CD8-positive, alpha-beta memory T cell (primary cell): ENCODE data around the gene GRIN3B. TPM values are rescaled to one million over a fixed set of nuclear protein-coding genes. Genes with fewer than 3 reads are reported as not detected.

Source experiments
- CTCF ChIA-PET: fragments of 350-600 bp; sonication (Branson Sonifier 250); formaldehyde crosslinking; loops from one replicate; lab custom pipeline; 2021; ENCODE audit warnings: antibody characterized with exemption; lab: Charles Lee
- POLR2A ChIA-PET: fragments of 350-600 bp; sonication (Branson Sonifier 250); formaldehyde crosslinking; loops from one replicate; lab custom pipeline; 2021; ENCODE audit warnings: antibody characterized with exemption; lab: Charles Lee
- DNase-seq, 5 donors: peaks; one replicate each; pipeline versions ENCODE4 v3.0.0 to v3.0.0-alpha.2; 2020 to 2022; ENCODE audit warnings: mixed read lengths in 1 of 5
- H3K27ac ChIP-seq: one replicate; pipeline ENCODE4 v1.7.0; 2013; ENCODE audit warnings: low read depth, mild to moderate bottlenecking, low read length, moderate library complexity
- H3K27me3 ChIP-seq: 2 replicates; pipeline ENCODE4 v1.7.0; 2013; ENCODE audit warnings: low read length, mild to moderate bottlenecking; ENCODE audit not compliant: insufficient read depth, poor library complexity, severe bottlenecking
- H3K36me3 ChIP-seq: 2 replicates; pipeline ENCODE4 v1.7.0; 2013; ENCODE audit warnings: mild to moderate bottlenecking, low read length, moderate library complexity; ENCODE audit not compliant: insufficient read depth
- H3K4me1 ChIP-seq: 2 replicates; pipeline ENCODE4 v1.7.0; 2013; ENCODE audit warnings: mild to moderate bottlenecking, low read length, moderate library complexity; ENCODE audit not compliant: insufficient read depth
- H3K4me3 ChIP-seq: 2 replicates; pipeline ENCODE4 v1.7.0; 2013; ENCODE audit warnings: mild to moderate bottlenecking, low read length
- H3K9me3 ChIP-seq: 2 replicates; pipeline ENCODE4 v1.7.0; 2013; ENCODE audit warnings: mild to moderate bottlenecking, low read length
- H3K27ac Mint-ChIP-seq, 8 donors: one replicate each; pipeline ENCODE4 v1.8.0; 2020 to 2021; ENCODE audit warnings: mixed read lengths in 8 of 8, mild to moderate bottlenecking in 6 of 8, inconsistent platforms in 3 of 8, moderate library complexity in 3 of 8
- H3K27me3 Mint-ChIP-seq, 2 donors: one replicate each; pipeline ENCODE4 v1.8.0; 2020 to 2021; ENCODE audit warnings: mixed read lengths in 2 of 2, mild to moderate bottlenecking in 1 of 2, moderate library complexity in 1 of 2
- H3K36me3 Mint-ChIP-seq, 3 donors: one replicate each; pipeline ENCODE4 v1.8.0; 2020 to 2021; ENCODE audit warnings: mixed read lengths in 3 of 3, inconsistent platforms in 1 of 3, mild to moderate bottlenecking in 1 of 3
- H3K4me1 Mint-ChIP-seq, 3 donors: one replicate each; pipeline ENCODE4 v1.8.0; 2020 to 2021; ENCODE audit warnings: mixed read lengths in 3 of 3, inconsistent platforms in 1 of 3, mild to moderate bottlenecking in 1 of 3
- H3K4me3 Mint-ChIP-seq, 7 donors: one replicate each; pipeline ENCODE4 v1.8.0; 2020 to 2021; ENCODE audit warnings: mixed read lengths in 7 of 7, mild to moderate bottlenecking in 6 of 7, moderate library complexity in 4 of 7, inconsistent platforms in 2 of 7
- H3K9me3 Mint-ChIP-seq, 5 donors: one replicate each; pipeline ENCODE4 v1.8.0; 2020 to 2022; ENCODE audit warnings: mixed read lengths in 5 of 5, mild to moderate bottlenecking in 3 of 5, moderate library complexity in 2 of 5, inconsistent platforms in 1 of 5
- polyA plus RNA-seq: library from polyadenylated mRNA; unstranded; fragments of 300-500 nt; fragmentation: Illumina TruSeq; gene quantifications from one replicate; pipeline ENCODE4 v1.2.3, GENCODE V29; 2021
- total RNA-seq, 2 experiments: library from RNA; stranded (reverse); gene quantifications; one replicate each; pipeline ENCODE4 v1.2.3, GENCODE V29; 2021

Gene GRIN3B
- total and polyA plus RNA-seq, 3 experiments from 2014 or later, result not detected

DNA sequence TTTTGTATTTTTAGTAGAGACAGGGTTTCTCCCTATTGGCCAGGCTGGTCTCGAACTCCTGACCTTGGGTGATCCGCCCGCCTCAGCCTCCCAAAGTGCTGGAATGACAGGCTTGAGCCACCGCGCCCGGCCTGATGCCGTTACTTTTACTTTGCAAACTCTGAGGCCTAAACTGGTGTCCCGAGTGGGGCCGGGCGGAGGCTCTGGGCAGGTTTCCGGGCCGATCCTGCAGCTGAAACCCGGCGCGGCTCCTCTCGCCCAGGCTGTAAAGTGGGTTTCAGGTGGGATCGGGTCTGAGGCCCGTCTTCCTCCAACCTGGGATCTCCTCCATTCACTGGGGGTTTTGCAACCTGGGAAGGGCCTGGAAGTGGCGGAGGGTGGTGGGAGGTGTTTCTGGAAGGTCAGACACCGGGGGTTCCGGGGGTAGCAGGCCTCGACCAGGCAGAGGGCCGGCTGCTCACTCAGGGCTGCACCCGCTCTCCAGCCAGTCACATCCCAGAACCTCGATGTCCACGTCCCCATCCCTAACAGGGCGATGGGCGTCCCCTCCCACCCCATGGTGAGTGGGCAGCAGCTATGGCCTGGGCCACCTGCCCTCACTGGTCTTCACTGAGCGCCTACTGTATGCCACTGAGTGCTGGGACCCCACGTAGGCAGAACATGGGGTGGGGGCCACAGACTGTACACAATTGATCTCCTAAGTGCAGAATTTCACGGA is 37.4 kb upstream of the GRIN3B start:
- no peak overlapping the region for H3K4me3 Mint-ChIP-seq
- H3K4me1 ChIP-seq, result no peaks in the 10 kb centered on the region
- CTCF ChIA-PET, result no interaction called here
- H3K27me3 ChIP-seq, result no peaks in the 10 kb centered on the region
- H3K27ac Mint-ChIP-seq, result no peak overlapping the region
- H3K9me3 Mint-ChIP-seq, result no peaks in the 10 kb centered on the region
- peaks cover 0 to 19% (median 5%) of the 10 kb centered on the region in 3 donors for H3K36me3 Mint-ChIP-seq
- POLR2A ChIA-PET, result no interaction called here
- no peaks in the 10 kb centered on the region for H3K9me3 ChIP-seq
- no peak overlapping the region for H3K4me3 ChIP-seq
- no peak overlapping the region for H3K27ac ChIP-seq
- H3K4me1 Mint-ChIP-seq, result no peaks in the 10 kb centered on the region
- peaks cover 3% of the 10 kb centered on the region for H3K36me3 ChIP-seq
- no peak for DNase-seq
- H3K27me3 Mint-ChIP-seq, result no peaks in the 10 kb centered on the region

GRCh38 chr19:963486-963951 is 36.7 kb upstream of the GRIN3B start:
- H3K27me3 ChIP-seq, result no peaks in the 10 kb centered on the region
- peaks cover 0 to 23% (median 5%) of the 10 kb centered on the region in 3 donors for H3K36me3 Mint-ChIP-seq

DNA sequence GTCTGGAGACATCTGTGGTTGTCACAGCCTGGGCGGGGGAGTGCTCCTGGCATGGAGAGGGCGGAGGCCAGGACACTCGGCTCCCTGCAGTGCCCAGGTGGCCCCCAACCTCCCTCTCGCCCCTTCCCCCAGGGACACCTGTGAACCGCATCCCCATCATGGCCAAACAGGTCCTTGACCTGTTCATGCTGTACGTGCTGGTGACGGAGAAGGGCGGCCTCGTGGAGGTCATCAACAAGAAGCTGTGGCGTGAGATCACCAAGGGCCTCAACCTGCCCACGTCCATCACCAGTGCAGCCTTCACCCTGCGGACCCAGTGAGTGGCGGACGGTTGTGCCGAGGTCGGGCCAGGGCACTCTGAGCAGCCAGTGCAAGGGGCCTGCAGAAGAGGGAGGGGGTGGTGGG is 36.1 kb upstream of the GRIN3B start:
- H3K9me3 ChIP-seq, result no peaks in the 10 kb centered on the region
- peaks cover 0 to 28% (median 5%) of the 10 kb centered on the region in 3 donors for H3K36me3 Mint-ChIP-seq
- H3K4me1 Mint-ChIP-seq, result no peaks in the 10 kb centered on the region
- no peak overlapping the region for H3K27ac ChIP-seq
- H3K4me1 ChIP-seq, result no peaks in the 10 kb centered on the region
- peaks cover 3% of the 10 kb centered on the region for H3K36me3 ChIP-seq
- H3K27me3 ChIP-seq, result no peaks in the 10 kb centered on the region
- no peak for DNase-seq
- CTCF ChIA-PET, result no interaction called here
- H3K9me3 Mint-ChIP-seq, result no peaks in the 10 kb centered on the region
- H3K27ac Mint-ChIP-seq, result no peak overlapping the region
- no peak overlapping the region for H3K4me3 ChIP-seq
- H3K27me3 Mint-ChIP-seq, result no peaks in the 10 kb centered on the region
- POLR2A ChIA-PET, result no interaction called here
- no peak overlapping the region for H3K4me3 Mint-ChIP-seq

More at GRCh38 chr19:963486-963951, 36.7 kb upstream of the GRIN3B start:
- H3K4me3 ChIP-seq, result no peak overlapping the region
- CTCF ChIA-PET, result no interaction called here
- DNase-seq, result no peak
- H3K36me3 ChIP-seq, result peaks cover 3% of the 10 kb centered on the region
- H3K9me3 Mint-ChIP-seq, result no peaks in the 10 kb centered on the region
- H3K27ac ChIP-seq, result no peak overlapping the region
- no peaks in the 10 kb centered on the region for H3K9me3 ChIP-seq
- no peak overlapping the region for H3K27ac Mint-ChIP-seq
- H3K4me1 ChIP-seq, result no peaks in the 10 kb centered on the region
- H3K27me3 Mint-ChIP-seq, result no peaks in the 10 kb centered on the region
- H3K4me1 Mint-ChIP-seq, result no peaks in the 10 kb centered on the region
- no peak overlapping the region for H3K4me3 Mint-ChIP-seq
- POLR2A ChIA-PET, result no interaction called here

GRCh38 chr19:964761-965694 is 35.2 kb upstream of the GRIN3B start:
- Histone ChIP-seq H3K36me3 (peaks cover 3% of the 10 kb centered on the region), H3K4me3 (no peak overlapping the region), H3K27ac (no peak overlapping the region), H3K27me3 (no peaks in the 10 kb centered on the region), H3K4me1 (no peaks in the 10 kb centered on the region), H3K9me3 (no peaks in the 10 kb centered on the region)
- Mint-ChIP-seq H3K4me1 (no peaks in the 10 kb centered on the region), H3K9me3 (no peaks in the 10 kb centered on the region), H3K27ac (peak overlapping the region in 2 of 8 donors; percentile 54 to 67), H3K27me3 (no peaks in the 10 kb centered on the region), H3K4me3 (no peak overlapping the region), H3K36me3 (peaks cover 0 to 28% (median 5%) of the 10 kb centered on the region in 3 donors)
- no peak for DNase-seq
- ChIA-PET CTCF (interaction anchor here (1.2 to 1.6 kb wide), 2 partner anchors 19 to 32 kb away, joined by 4 to 5 read pairs; partner anchors contain the start of gene WDR18), POLR2A (no interaction called here)

DNA sequence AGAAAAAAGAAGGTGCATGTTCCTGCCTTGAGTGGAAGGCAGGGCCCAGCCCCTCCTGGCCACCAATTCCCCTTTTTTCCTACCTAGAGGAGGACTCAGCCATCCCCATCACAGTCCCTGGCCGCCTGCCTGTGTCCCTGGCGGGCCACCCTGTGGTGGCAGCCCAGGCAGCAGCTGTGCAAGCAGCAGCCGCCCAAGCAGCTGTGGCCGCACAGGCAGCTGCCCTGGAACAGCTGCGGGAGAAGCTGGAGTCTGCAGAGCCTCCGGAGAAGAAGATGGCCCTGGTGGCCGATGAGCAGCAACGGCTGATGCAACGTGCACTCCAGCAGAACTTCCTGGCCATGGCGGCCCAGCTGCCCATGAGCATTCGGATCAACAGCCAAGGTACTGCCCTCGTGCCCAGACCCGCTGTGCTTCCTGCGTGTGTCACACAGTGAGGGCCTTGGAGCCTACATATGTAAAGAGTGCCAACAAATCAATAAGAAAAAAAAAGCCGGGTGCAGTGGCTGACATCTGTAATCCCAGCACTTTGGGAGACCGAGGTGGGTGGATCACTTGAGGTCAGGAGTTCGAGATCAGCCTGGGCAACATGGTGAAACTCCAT is 33.6 kb upstream of the GRIN3B start:
- Mint-ChIP-seq H3K4me1 (no peaks in the 10 kb centered on the region), H3K9me3 (peaks cover 4 to 5% (median 5%) of the 10 kb centered on the region in 5 donors), H3K4me3 (no peak overlapping the region), H3K27ac (peak overlapping the region in 1 of 8 donors; percentile 68), H3K36me3 (peaks cover 10 to 38% (median 11%) of the 10 kb centered on the region in 3 donors), H3K27me3 (no peaks in the 10 kb centered on the region)
- ChIA-PET CTCF (interaction anchor here (0.7 kb wide), 1 partner anchor 13 kb away, joined by 3 read pairs; no protein-coding TSS in a partner anchor), POLR2A (interaction anchor here (0.7 kb wide), 1 partner anchor 1565 kb away, joined by 4 read pairs; no protein-coding TSS in a partner anchor)
- Histone ChIP-seq H3K4me1 (no peaks in the 10 kb centered on the region), H3K4me3 (no peak overlapping the region), H3K9me3 (no peaks in the 10 kb centered on the region), H3K36me3 (peaks cover 7% of the 10 kb centered on the region), H3K27ac (no peak overlapping the region), H3K27me3 (no peaks in the 10 kb centered on the region)
- DNase-seq, result no peak

DNA sequence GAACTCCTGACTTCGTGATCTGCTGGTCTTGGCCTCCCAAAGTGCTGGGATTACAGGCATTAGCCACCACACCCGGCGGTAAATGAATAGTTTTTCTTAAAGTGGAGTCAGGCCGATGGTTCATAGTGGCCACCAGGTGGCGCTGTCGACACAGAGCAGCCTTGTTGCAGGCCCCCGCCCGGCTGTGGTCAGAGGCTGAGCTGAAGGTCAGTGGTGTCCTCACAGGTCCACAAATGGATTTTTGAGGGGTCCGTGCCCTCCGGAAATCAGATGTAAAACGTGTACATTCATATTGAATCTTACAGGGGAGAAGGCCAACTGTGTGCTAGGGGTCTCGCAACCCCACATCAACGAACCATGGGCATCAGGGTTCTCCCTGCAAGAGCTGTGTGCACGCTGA is 29.5 kb upstream of the GRIN3B start:
- H3K4me3 Mint-ChIP-seq, result no peak overlapping the region
- Histone ChIP-seq H3K4me1 (no peaks in the 10 kb centered on the region), H3K27ac (no peak overlapping the region), H3K4me3 (no peak overlapping the region), H3K9me3 (no peaks in the 10 kb centered on the region), H3K27me3 (no peaks in the 10 kb centered on the region), H3K36me3 (peaks cover 4% of the 10 kb centered on the region)
- CTCF ChIA-PET, result interaction anchor here (1.7 to 1.8 kb wide), 2 partner anchors 35 to 48 kb away, joined by 4 to 5 read pairs; no protein-coding TSS in a partner anchor
- POLR2A ChIA-PET, result no interaction called here
- peaks cover 10 to 36% (median 15%) of the 10 kb centered on the region in 3 donors for H3K36me3 Mint-ChIP-seq
- H3K27me3 Mint-ChIP-seq, result no peaks in the 10 kb centered on the region
- DNase-seq, result no peak
- H3K4me1 Mint-ChIP-seq, result no peaks in the 10 kb centered on the region
- no peak overlapping the region for H3K27ac Mint-ChIP-seq
- H3K9me3 Mint-ChIP-seq, result peaks cover 4 to 7% (median 5%) of the 10 kb centered on the region in 5 donors

DNA sequence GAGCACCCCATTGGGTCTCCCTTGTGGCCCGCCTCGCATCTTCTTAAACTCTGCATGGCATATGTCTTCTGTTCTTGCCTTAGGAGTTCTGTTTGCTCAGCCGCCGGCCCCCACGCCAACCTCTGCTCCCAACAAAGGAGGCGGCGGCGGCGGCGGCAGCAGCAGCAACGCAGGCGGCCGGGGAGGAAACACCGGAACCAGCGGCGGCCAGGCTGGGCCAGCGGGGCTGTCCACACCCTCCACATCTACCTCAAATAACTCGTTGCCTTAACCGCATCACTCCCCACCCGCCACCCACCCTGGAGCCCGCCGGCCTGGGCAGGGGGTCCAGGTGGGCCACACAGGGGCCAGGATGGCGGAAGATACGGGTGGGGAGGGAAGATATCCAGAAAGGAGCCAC is 28.4 kb upstream of the GRIN3B start:
- no peak overlapping the region for H3K4me3 ChIP-seq
- H3K27ac ChIP-seq, result no peak overlapping the region
- no peaks in the 10 kb centered on the region for H3K4me1 Mint-ChIP-seq
- H3K36me3 ChIP-seq, result peaks cover 4% of the 10 kb centered on the region
- H3K4me3 Mint-ChIP-seq, result no peak overlapping the region
- H3K36me3 Mint-ChIP-seq, result peaks cover 10 to 32% (median 15%) of the 10 kb centered on the region in 3 donors
- H3K27me3 Mint-ChIP-seq, result no peaks in the 10 kb centered on the region
- peaks cover 4 to 7% (median 5%) of the 10 kb centered on the region in 5 donors for H3K9me3 Mint-ChIP-seq
- H3K4me1 ChIP-seq, result no peaks in the 10 kb centered on the region
- H3K27me3 ChIP-seq, result no peaks in the 10 kb centered on the region
- CTCF ChIA-PET, result interaction anchor here (1.0 to 1.8 kb wide), 4 partner anchors 36 to 202 kb away, joined by 3 to 5 read pairs (median 4); no protein-coding TSS in a partner anchor
- no peak for DNase-seq
- POLR2A ChIA-PET, result interaction anchor here (0.6 kb wide), 1 partner anchor 108 kb away, joined by 3 read pairs; no protein-coding TSS in a partner anchor
- no peak overlapping the region for H3K27ac Mint-ChIP-seq
- H3K9me3 ChIP-seq, result no peaks in the 10 kb centered on the region
